HG03196 (cell line): ENCODE data around the gene BTBD1.

Source experiments
- ATAC-seq: cut with Tn5 transposase; IDR thresholded peaks from one replicate; pipeline ENCODE4 v1.9.1; 2021; ENCODE audit not compliant: unreplicated experiment

BTBD1 gene

DNA sequence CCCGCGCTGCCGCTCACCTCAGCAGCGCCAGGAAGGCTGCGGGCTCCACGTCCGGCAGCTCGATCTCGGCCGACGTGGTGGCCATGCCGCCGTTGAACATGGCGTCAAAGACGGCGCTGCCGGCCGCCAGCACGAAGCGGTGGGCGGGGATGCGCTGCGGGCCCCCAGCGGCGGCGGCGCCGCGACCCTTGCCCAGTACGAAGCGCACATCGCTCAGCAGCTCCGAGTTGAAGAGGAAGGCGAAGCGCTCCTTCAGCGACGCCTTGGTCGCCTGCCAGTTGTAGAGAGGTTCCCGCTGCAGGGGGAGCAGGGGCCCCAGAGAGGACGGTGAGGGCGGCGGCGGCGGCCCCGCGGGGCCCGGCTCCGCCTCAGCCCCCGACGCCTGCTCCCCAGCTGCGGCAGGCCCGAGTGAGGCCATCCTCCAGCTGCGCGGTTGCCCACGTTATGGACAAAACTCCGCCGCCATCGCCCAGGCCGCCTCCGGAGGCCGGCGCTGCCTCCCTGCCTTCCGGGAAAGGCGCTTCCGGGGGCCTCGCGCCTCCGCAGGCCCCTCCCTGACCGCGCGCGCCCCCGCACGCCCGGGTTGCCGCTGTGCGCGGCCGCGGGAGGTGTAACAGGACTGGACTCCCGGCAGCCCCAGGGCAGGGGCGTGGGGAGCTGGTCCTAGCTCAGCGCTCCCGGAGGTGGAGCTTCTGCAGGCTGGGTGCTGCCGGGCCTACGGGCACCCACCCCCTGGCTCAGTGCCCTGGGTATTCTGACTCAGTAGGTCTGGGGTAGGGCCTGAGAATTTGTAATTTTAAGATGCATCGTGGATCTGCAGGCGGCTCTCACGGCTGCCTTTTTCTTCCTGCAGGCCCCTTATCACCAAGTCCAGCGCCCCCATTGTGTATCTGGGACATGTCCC lies at the start of gene BTBD1:
BTBD1 (minus strand) TSS at position 519 of the 904 bp plus-strand sequence; CDS start at position 418, 101 bp downstream.
- peak; percentile 90 for ATAC-seq

DNA sequence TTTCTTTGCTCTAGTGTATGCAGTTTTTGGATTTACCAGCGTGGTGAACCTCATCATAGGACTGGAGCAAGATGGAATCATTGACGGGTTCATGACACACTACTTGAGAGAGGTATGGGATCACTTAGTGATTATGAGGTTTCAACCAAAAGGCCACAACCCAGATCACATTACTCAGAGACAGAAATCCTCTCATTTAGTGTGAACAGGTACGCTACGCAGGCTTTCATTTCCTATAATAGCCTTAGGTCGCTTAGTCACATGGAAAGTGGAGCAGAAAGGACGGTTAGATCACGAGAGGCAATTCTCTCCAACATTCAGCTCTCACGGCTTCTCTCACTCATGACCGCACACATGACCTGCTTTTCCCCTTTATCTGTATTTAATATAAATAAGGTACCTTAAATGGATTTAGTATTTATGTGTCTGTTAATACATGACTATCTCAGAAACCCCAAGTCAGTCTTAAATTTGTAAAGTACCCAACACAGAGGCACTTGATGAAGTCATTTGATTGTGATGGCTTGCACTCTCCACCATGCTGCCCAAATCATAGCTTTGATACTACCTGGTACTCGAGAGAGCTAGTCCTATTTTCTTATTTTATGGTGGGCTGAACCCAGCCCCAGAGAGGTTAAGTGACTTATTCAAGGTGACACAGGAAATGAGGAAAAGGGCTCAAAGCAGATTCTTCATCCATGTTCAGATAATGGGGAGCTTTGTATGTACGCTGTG lies 48.9 kb upstream of the BTBD1 start:
- ATAC-seq, result peak; percentile 65

DNA sequence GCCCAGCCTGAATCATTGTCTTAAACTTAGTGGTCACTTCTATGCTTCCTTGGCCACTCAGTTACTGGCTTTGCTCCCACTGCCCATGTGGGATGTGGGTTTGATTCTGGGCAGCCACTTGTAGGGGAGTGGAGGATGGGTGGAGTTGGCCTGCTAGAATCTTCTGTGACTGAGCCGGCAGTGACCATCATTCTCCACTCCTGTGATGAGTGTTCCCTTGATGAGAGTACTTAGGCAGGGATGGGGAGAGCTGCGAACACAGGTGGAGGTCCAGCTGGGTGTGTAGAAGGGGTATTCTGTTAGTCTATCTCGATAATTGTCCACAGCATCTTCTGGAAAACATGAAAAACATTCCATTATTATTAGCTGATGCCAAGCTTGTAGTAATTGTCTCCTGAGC lies 48.4 kb upstream of the BTBD1 start:
- no peak for ATAC-seq

DNA sequence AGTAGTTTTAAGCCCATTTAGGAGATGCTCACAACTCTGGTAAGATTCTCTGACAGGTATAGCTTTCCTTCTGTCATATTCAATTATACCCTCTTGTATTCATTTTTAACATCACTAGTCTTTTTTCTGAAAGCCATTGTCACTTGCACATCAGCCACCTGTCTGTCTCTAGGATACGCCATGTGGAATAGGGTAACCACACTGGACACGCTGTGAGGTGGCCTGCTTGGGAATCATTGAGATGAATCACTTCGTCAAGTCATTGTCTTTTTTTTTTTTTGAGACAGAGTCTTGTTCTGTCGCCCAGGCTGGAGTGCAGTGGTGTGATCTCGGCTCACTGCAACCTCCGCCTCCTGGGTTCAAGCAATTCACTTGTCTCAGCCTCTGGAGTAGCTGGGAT lies 47.8 kb upstream of the BTBD1 start:
- ATAC-seq, result no peak

DNA sequence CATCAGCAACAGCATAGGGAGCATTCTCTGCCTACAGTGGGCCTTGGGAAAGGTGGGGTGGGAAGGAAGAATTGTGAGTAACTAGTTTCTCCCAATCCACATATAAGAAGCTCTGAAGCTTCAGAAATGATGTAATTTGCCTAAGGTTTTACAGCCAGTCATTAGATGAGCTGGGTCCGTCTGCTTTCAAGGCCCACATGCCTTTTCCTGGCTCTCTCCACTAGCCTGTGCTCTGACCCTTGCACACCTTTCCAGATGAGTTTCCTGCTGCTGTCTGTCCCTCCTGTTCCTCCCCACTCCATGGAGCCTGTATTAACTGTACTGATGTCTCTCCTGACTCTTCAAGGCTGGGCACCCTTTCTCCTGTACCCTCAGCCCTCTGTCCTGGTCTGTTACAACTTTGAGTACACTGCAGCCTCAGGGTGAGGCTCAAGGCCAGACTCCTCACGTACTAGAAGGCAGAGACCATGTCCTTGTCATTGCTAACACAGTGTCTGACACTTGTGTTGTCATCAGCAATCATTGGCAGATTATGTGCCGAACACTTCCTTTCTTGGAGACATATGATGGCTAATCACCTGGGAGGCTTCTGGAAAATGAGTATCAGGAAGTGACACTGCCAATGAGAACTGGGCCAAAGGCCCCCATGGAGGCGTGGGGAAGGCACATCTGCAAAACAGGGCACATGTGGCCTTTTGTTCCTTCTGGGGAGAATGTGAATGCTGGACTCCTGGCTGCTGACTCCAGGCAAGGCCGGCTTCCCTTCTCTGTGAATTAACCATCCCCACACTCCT lies 47.0 kb upstream of the BTBD1 start:
- ATAC-seq, result no peak

DNA sequence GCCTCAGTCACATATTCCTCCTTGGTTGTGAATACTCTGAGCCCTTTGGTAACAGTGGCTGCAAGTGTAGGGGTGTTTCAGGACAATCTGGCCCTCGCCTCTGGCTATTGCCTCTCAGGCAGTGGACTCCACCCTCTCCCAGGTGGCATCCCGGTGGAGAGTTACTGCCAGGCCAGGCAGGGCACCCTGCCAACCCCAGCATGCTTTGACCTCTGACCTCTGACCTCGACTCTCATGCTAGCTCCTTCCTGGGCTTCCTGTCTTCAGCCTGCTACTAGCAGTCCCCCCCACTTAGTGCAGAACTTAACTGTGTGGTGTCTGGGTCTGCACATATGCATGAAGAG lies 45.9 kb upstream of the BTBD1 start:
- no peak for ATAC-seq

DNA sequence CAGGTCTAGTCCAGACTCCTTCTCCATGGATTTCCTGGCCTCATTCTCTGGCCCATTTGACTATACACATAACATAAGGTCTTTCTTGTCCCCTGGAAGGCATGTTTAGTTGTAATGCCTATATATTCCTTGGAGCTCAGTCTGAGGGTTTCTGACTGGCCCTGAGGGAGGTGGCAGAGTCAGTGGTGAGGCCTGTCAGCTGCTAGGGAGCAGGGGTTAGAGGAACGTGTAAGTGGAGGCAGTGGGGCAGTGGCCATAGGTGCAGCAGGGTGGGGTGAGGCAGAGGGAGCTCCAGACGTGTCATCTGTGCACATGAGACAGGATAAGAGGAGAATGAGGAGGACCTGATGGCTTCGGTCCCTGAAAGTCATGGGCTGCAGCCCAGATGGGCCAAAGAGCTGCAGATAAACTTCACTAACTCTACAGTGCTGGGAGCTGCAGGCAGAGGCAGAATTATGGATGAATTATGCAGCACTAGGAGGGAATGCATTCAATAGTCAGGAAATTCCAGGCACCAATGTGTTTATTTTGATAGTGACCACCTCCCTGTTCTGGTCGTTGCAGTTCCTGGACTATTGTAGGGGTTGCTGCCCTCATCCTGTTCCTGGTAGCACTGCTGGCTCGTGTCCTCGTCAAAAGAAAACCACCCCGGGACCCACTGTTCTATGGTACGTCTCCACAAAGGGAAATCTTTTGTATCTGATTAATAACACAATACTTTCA lies 45.3 kb upstream of the BTBD1 start:
- ATAC-seq, result no peak

DNA sequence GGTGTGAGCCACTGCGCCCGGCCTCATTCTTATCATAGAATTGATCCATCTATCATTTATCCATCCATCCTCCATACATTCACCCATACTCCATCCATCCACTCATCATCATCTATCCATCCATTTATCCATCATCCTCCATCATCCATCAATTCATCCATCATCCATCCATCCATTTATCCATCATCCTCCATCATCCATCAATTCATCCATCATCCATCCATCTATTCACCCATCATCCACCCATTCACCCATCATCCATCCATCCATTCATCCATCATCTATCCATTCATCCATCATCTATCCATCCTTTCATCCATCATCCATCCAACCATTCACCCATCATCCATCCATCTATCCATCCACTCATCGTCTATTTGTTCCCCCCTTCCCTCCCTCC lies 44.1 kb upstream of the BTBD1 start:
- no peak for ATAC-seq

DNA sequence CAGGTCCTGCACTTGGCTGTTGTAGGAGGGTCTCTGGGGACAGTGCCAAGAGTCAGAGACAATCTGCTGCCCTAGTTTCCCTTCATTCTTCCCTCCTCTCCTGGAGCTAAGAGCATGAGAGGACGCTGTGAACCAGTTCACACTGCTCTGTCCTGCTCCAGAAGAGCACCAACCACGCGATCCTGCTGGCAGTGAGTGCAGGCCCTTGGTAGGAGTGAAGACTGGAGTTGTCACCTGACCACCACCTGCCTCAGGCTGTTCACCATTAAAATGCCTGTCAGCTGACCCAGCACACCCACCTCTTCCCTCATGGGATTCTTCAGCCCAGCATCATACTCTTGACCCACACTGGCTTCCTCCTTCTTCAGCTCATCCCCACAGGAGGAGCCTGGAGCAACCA lies 43.3 kb upstream of the BTBD1 start:
- no peak for ATAC-seq

DNA sequence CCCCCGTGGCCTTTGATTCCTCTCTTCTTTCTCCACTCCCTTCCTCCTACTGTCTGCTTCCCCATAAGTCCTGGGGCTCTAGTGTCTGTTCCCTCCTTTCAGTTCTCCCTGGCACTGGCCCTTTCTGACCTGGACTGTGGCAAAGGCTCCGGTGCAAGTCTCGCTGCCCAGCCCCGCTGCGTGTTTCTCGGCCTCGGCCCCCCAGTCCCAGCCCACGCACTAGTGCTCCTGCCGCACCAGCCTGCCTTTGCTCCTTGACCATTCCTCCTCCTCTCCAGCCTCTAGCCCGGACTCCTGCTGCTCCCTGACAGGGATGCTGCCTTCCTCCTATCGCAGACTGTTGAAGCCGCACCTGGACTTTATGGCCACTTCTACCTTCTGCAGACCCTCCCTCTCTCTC lies 42.5 kb upstream of the BTBD1 start:
- ATAC-seq, result no peak

DNA sequence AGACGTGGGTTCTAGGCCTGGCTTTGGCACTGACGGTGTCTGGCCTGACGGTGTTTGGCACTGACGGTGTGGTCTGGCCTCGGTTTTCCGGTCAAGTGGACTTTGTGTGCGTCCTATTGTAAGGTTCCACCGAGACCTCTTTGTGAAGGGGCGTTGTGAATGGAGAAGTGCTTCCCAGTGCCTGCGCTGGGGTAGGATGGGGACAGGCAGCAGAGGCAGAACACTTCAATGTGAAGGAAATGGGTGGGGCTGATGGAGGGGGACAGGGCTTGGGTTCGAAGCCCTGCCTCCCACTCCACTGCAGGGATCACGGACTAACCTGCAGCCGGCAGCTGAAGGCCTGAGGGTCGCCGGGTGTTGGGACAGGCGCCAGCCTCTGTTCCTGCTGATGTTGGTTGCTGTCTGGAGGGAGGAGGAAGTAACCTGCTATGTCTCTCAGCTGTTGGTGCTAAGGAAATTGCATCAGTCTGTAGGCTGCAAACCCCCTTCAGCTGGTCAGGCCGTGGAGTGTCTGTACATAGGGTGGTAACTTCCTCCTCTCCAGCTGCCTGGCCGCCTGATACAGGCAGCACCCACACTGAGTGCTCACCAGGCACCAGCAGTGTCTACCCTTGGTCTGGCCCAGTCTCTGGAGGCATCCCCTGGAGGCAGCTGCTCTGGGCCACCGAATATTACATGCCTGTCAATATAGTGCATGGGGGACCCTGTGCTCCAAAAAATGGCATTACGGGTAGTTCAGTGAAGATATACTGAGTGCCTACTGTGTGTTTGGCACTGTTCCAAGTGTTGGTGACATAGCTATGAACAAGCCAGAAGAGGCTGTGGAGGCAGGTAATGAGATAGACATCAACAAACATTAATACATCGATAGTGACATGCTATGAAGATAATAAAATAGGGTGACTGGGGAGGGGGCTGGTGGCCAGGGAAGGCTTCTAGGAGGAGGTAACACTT lies 41.5 kb upstream of the BTBD1 start:
- peak; percentile 47 for ATAC-seq

DNA sequence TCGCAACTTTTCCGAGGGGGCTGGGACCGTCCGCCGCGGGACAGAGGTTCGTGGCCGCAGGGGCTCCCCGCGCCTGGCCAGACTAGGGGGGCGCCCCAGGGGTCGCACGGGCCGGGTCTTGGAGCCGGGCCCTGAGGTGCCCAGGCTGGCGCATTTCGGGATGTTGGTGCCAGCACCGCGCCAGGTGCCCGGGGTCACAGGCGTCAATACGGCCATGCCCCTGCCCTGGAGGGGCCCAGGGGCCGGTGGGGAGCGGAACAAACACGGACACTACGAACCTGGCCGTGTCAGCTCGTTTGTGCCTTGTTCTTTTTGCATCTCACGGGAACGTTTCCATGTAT lies 40.8 kb upstream of the BTBD1 start:
- no peak for ATAC-seq

DNA sequence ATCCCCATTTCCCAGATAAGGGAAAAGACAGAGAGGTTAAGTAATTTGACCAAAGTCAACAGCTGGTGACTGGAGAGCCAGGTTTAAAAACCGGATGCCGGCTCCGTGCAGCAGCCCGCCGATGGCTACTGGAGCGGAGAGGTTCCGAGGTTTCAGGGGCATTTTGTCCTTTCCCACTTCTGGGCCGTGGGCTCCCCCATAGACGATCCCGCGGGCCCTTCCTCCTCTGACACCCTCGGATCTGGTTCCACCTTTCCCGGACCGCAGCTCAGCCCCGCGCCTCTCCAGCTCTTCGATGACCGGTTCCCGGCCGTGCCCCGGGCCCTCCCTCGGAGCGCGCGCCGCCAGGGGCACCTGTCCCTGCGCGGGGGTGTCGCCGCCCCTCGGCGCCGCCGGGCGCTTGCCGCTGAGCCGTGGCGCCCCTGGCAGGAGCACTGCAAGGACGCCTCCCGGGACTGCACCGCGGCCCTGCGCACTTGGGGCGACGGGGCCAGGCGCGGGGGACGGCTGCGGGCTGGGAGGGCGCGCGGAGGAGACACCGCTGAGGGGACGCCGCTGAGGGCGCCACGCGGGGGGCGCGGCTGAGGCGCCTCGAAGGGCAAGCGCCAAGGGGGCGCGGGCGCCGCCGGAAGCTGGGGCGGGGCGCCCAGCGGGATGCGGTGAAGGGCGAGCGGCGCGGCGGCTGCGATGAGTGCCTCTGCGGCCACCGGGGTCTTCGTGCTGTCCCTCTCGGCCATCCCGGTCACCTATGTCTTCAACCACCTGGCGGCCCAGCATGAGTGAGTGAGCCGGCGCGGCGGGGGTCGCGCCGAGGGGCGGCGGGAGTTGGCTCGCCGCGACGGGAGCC lies 40.2 kb upstream of the BTBD1 start, which contains the start of gene TM6SF1:
TM6SF1 (plus strand) TSS at position 652 of the 847 bp plus-strand sequence; CDS start at position 688, 36 bp downstream.
- ATAC-seq, result no peak

DNA sequence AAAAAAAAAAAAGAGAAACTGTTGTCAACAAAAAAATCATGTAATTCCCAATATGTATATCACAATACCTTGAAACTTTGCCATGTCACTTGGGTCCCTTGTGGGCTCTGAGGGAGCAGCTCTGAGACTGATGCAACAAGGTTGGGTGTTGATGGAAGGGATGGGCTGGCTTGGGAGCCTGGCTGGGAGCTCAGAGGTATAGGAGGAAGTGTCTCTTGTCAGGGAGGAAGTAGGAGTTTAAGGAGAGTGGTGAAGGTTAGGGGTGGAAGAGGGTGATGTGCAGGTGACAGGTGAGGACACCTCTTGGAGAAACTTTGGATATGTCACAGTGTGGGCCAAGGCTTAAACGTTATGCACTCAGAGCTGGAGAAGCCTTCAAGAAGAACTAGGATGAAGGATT lies 38.4 kb upstream of the BTBD1 start:
- ATAC-seq, result no peak

DNA sequence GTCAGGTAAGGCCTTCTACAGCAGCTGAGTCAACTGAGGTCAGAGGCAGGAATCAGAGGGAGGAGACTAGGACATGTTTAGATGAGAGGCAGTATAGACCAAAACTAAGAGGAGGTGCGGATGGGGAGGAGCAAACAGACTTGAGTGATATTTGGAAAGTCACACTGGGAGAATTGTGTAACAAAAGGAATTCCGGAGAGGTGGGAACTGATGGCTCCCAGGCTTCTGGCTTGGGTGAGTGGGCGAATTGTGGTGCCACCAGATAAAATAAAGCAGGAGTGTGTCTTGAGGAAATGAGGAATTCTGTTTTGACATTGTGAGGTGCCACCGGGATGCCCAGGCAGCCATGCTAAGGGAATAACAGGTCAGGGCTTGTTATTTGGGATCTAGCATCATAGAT lies 37.1 kb upstream of the BTBD1 start:
- no peak for ATAC-seq

DNA sequence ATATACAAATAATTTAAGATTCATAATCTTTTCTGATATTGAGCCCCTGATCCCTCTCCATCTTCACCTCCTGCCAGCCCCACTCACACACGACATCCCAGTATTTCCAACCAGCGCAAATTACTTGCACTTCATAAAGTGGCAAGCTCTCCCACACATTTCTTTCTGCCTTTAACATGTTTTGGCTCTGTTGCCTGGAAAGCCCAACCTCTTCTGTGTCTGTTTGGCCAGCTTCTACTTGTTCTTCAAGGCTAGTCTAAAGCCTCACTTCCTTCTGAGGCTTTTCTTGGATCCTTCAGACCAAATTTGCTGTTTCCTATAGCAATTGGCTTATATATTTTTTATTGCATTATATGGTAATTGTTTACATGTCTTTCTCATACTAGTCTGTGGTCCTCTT lies 35.3 kb upstream of the BTBD1 start:
- no peak for ATAC-seq

DNA sequence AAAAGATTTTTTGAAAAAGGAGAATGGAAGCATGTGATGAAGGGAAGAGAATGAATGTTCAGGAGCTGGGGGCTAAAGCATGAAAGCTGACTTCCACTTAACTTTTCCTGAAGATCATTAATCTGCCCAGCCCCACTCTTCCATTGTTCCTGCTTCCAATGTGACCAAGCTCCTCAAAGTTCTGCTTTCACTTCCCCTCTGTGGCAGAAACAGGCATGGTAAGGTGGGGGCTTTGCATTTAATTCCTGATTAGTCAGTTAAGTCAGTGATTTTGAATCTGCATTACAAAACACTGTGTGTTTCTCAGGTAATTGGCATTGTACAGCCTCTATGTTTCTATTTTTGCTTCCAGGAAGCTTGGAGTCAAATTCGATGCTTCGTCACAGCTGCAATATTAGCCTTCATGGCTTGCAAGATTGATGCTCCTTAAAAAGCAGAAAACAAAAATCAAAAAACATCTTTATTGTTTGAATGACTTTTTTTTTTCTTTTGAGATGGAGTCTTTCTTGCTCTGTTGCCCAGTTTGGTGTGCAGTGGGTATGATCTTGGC lies 33.1 kb upstream of the BTBD1 start:
- ATAC-seq, result no peak

DNA sequence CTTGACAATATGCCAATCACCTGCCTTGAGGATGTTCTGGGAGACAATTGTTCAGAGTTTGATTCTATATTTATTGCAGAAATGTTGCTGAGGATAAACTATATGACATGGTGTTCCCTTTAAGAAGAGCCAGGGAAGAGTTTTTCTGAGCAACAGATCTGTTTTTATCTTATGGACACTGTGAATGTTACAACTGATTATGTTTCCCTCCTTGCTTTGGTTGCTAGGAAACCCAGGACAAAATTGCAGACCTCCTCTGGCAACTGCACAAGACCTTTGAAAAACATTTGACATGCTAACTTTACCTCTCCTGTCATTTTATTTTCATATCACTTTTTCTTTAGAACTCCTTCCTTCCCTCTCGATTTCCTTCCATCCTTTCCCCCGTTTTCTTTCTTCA lies 32.2 kb upstream of the BTBD1 start:
- ATAC-seq, result no peak

DNA sequence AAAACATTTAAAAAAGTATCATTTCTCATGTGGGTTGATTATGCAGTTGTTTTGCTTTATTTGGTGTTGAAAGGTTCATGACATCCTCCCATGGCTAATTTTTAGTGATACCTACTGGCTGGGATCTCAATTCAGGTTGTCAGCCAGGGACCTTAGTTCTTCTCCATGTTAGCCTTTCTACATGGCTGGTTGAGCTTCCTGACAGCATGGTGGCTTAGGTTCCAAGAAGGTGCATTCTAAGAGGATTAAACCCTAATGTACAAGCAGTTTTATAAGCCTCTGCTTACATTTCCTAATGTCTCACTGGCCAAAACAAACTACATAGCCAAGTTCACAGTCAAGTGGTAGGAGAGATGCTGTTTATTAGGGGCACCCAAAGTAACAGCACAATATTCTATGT lies 31.0 kb upstream of the BTBD1 start:
- ATAC-seq, result no peak
